PC-3 (cell line): ENCODE data around the gene SH3RF3.

ENCODE experiments used
- CTCF ChIP-seq: fragments of 300-600 bp; sonication (generic); conservative IDR thresholded peaks from 2 replicates; pipeline ENCODE4 v1.5.1; 2017; ENCODE audit warnings: antibody characterized with exemption, low read depth, mild to moderate bottlenecking, low read length
- EZH2 ChIP-seq: fragments of 300-600 bp; sonication (generic); IDR thresholded peaks from one replicate; pipeline ENCODE4 v1.6.1; 2017; ENCODE audit warnings: antibody characterized with exemption, mild to moderate bottlenecking, low read length; ENCODE audit not compliant: unreplicated experiment
- EZH2phosphoT487 ChIP-seq: fragments of 300-600 bp; sonication (generic); IDR thresholded peaks from 2 replicates; pipeline ENCODE4 v1.6.1; 2018; ENCODE audit warnings: mild to moderate bottlenecking, antibody characterized with exemption, low read length, borderline replicate concordance

- TF ChIP-seq CTCF (no peak), EZH2 (no peak), EZH2phosphoT487 (no peak)
These were observed 1.4 kb upstream of the SH3RF3 start for GRCh38 chr2:109127556-109127955.
